HCT116 (cell line): ENCODE measurements around the gene SAT1. TPM values are rescaled to one million over a fixed set of nuclear protein-coding genes. Genes with fewer than 3 reads are reported as not detected.

Experiments
- ATAC-seq: fragments of 200-7000 bp; cut with Tn5 transposase; 2 replicates; pipeline ENCODE4 v1.9.1; 2020; ENCODE audit warnings: mild to moderate bottlenecking, moderate library complexity
- BruUV-seq: library from RNA; stranded (reverse); fragments of 400-500 nt; replicated peaks from 2 replicates; lab custom pipeline; 2021; lab: Mats Ljungman, UMichigan
- CTCF ChIA-PET: fragments of 300-600 bp; sonication (Branson Sonifier 250); formaldehyde crosslinking; loops from one replicate; lab custom pipeline; 2021; ENCODE audit warnings: antibody characterized with exemption; lab: Charles Lee
- POLR2A ChIA-PET: fragments of 300-600, 350-600 bp; sonication (Branson Sonifier 250); formaldehyde crosslinking; loops from one replicate; lab custom pipeline; 2021; ENCODE audit warnings: antibody characterized with exemption; lab: Charles Lee
- RAD21 ChIA-PET, 2 experiments: fragments of 300-600 bp; sonication (Branson Sonifier 250); formaldehyde crosslinking; loops; one replicate each; lab custom pipeline; 2023; ENCODE audit warnings: low total read pairs in 2 of 2; ENCODE audit not compliant: uncharacterized antibody in 2 of 2, unreplicated experiment in 2 of 2, low non-redundant PET in 1 of 2; lab: Charles Lee
- DNase-seq: peaks from one replicate; pipeline ENCODE4 v3.0.0-alpha.2; 2010; ENCODE audit warnings: low read depth, low spot score
- H2AFZ ChIP-seq: fragments of 200-600 bp; shearing (Covaris generic), sonication (generic); 2 replicates; pipeline ENCODE4 v1.6.1; 2017; ENCODE audit warnings: low read depth, mixed run types, mixed read lengths, antibody characterized with exemption, low read length; ENCODE audit not compliant: poor library complexity, severe bottlenecking
- H3K27ac ChIP-seq: 2 replicates; pipeline ENCODE4 v1.5.1; 2012; ENCODE audit warnings: low read depth, low read length
- H3K27me3 ChIP-seq: fragments of 200-600 bp; sonication (generic); 2 replicates; pipeline ENCODE4 v1.6.1; 2016; ENCODE audit warnings: mixed run types, low read length, mixed read lengths; ENCODE audit not compliant: insufficient read depth
- H3K36me3 ChIP-seq, 2 experiments: fragments of 200-500 bp in 1 of 2; fragments of 200-600 bp in 1 of 2; sonication (Bioruptor generic) in 1 of 2; sonication (generic) in 1 of 2; 2 replicates each; pipeline versions ENCODE4 v1.5.1 to v1.6.1; 2014 to 2016; ENCODE audit warnings: low read length in 2 of 2, inconsistent platforms in 1 of 2, mixed read lengths in 1 of 2, mixed run types in 1 of 2; ENCODE audit not compliant: insufficient read depth in 2 of 2, control insufficient read depth in 1 of 2
- H3K4me1 ChIP-seq, 2 experiments: fragments of 200-600 bp in 1 of 2; sonication (generic) in 1 of 2; 2 replicates each; pipeline versions ENCODE4 v1.5.1 to v1.6.1; 2012 to 2017; ENCODE audit warnings: low read length in 2 of 2, inconsistent platforms in 1 of 2, mild to moderate bottlenecking in 1 of 2, mixed read lengths in 1 of 2, mixed run types in 1 of 2, moderate library complexity in 1 of 2; ENCODE audit not compliant: insufficient read depth in 2 of 2, control insufficient read depth in 1 of 2
- H3K4me2 ChIP-seq: fragments of 200-600 bp; sonication (generic); 2 replicates; pipeline ENCODE4 v1.6.1; 2017; ENCODE audit warnings: mixed run types, low read length, mixed read lengths
- H3K4me3 ChIP-seq, 2 experiments: fragments of 200-600 bp in 1 of 2; sonication (generic) in 1 of 2; replicated peaks in 1 of 2; 2 replicates each; pipeline ENCODE4 v1.5.1; 2011 to 2016; ENCODE audit warnings: low read length in 2 of 2, control low read depth in 1 of 2, low read depth in 1 of 2, mild to moderate bottlenecking in 1 of 2, mixed read lengths in 1 of 2, mixed run types in 1 of 2
- H3K79me2 ChIP-seq: fragments of 200-600 bp; sonication (generic); 2 replicates; pipeline ENCODE4 v1.6.1; 2017; ENCODE audit warnings: mild to moderate bottlenecking, mixed run types, low read length, moderate library complexity, mixed read lengths; ENCODE audit not compliant: insufficient read depth
- H3K9ac ChIP-seq: fragments of 200-600 bp; sonication (generic); 2 replicates; pipeline ENCODE4 v1.6.1; 2016; ENCODE audit warnings: low read length, mixed read lengths
- H3K9me2 ChIP-seq: fragments of 200-600 bp; sonication (generic), shearing (Covaris generic); 2 replicates; pipeline ENCODE4 v1.6.1; 2017; ENCODE audit warnings: mixed run types, mild to moderate bottlenecking, moderate library complexity; ENCODE audit not compliant: insufficient read depth
- H3K9me3 ChIP-seq, 2 experiments: fragments of 200-500 bp in 1 of 2; fragments of 200-600 bp in 1 of 2; sonication (Bioruptor generic) in 1 of 2; sonication (generic) in 1 of 2; 2 replicates each; pipeline ENCODE4 v1.6.1; 2014 to 2017; ENCODE audit warnings: low read length in 2 of 2, mixed read lengths in 2 of 2, inconsistent platforms in 1 of 2, low read depth in 1 of 2, mild to moderate bottlenecking in 1 of 2, mixed run types in 1 of 2, moderate library complexity in 1 of 2; ENCODE audit not compliant: control insufficient read depth in 1 of 2, insufficient read depth in 1 of 2
- H4K20me1 ChIP-seq: fragments of 200-600 bp; sonication (generic), shearing (Covaris generic); 2 replicates; pipeline ENCODE4 v1.6.1; 2017; ENCODE audit warnings: mixed run types, mild to moderate bottlenecking, moderate library complexity; ENCODE audit not compliant: insufficient read depth
- CTCF ChIP-seq, 3 experiments: fragments of 200-600 bp in 1 of 3; sonication (generic) in 1 of 3; IDR thresholded peaks in 2 of 3; conservative IDR thresholded peaks in 1 of 3; 2 replicates each; pipeline ENCODE4 v1.5.1; 2012 to 2017; ENCODE audit warnings: low read depth in 2 of 3, low read length in 2 of 3, antibody characterized with exemption in 1 of 3, borderline replicate concordance in 1 of 3, control low read depth in 1 of 3, mild to moderate bottlenecking in 1 of 3, mixed read lengths in 1 of 3, mixed run types in 1 of 3, moderate library complexity in 1 of 3; ENCODE audit not compliant: insufficient read depth in 1 of 3
- JUND ChIP-seq: IDR thresholded peaks from 2 replicates; pipeline ENCODE4 v1.6.1; 2012
- MAX ChIP-seq: IDR thresholded peaks from 2 replicates; pipeline ENCODE4 v1.6.1; 2012
- POLR2A ChIP-seq: IDR thresholded peaks from 2 replicates; pipeline ENCODE4 v1.7.0; 2011; ENCODE audit warnings: borderline replicate concordance; ENCODE audit not compliant: insufficient read depth, insufficient read length; ENCODE audit errors: extremely low read depth
- RAD21 ChIP-seq: IDR thresholded peaks from 2 replicates; pipeline ENCODE4 v1.6.1; 2012; ENCODE audit warnings: low read depth, mild to moderate bottlenecking
- SIN3A ChIP-seq: IDR thresholded peaks from 2 replicates; pipeline ENCODE4 v1.6.1; 2012; ENCODE audit warnings: low read depth
- SRF ChIP-seq: IDR thresholded peaks from 2 replicates; pipeline ENCODE4 v1.6.1; 2012; ENCODE audit warnings: low read depth
- TCF7L2 ChIP-seq: IDR thresholded peaks from 2 replicates; pipeline ENCODE4 v1.7.0; 2011; ENCODE audit warnings: borderline replicate concordance, inconsistent platforms; ENCODE audit not compliant: insufficient read depth, insufficient read length; ENCODE audit errors: extremely low read depth
- ZFX ChIP-seq: fragments of 450-650 bp; IDR thresholded peaks from 2 replicates; pipeline ENCODE4 v1.6.1; 2017
- intact Hi-C: fragments of 100-400 bp; cut with micrococcal nuclease; formaldehyde crosslinking; loops from 2 replicates; pipeline ENCODE4 v1.10.0; 2022
- total RNA-seq: library from RNA; stranded (reverse); gene quantifications from one replicate; pipeline ENCODE4 v1.2.1, GENCODE V29; 2021; ENCODE audit not compliant: unreplicated experiment

The SAT1 gene
- total RNA-seq, 1 experiment from 2014 or later, result 821 TPM

GRCh38 chrX:23817979-23818336, 35.0 kb downstream of the SAT1 start:
- Histone ChIP-seq H3K9me3 (no peaks in the 10 kb centered on the region), H3K27ac (no peak overlapping the region), H3K4me3 (no peak overlapping the region), H3K9me2 (no peaks in the 10 kb centered on the region), H3K36me3 (no peaks in the 10 kb centered on the region), H4K20me1 (no peaks in the 10 kb centered on the region), H3K4me1 (peaks cover 33 to 34% of the 10 kb centered on the region in 2 experiments), H3K79me2 (no peaks in the 10 kb centered on the region), H3K9ac (no peak overlapping the region), H3K4me2 (no peak overlapping the region), H3K27me3 (no peaks in the 10 kb centered on the region), H2AFZ (no peak overlapping the region)
- ChIA-PET RAD21 (no interaction called here), POLR2A (no interaction called here), CTCF (no interaction called here)
- intact Hi-C loops, result no loop called here
- no TSS peak for BruUV-seq
- TF ChIP-seq SIN3A (no peak), TCF7L2 (no peak), JUND (no peak), RAD21 (no peak), POLR2A (no peak), SRF (no peak), CTCF (IDR thresholded peaks at IDR 0.05 in 2 of 3, conservative IDR thresholded peaks at IDR 0.05 in 1 of 3; ENCODE audit: borderline replicate concordance in 1 of 3, insufficient read depth in 1 of 3, low read depth in 2 of 3, low read length in 2 of 3) (no peak), ZFX (no peak), MAX (no peak)
- no peak for DNase-seq
- no peak for ATAC-seq
